Loucy (cell line): ENCODE results near the gene SCRN2.

Experiments
- CTCF ChIP-seq: fragments of 200-600 bp; sonication (generic); conservative IDR thresholded peaks from 2 replicates; pipeline ENCODE4 v1.5.1; 2014; ENCODE audit warnings: mild to moderate bottlenecking, antibody characterized with exemption, low read length
- EZH2phosphoT487 ChIP-seq: fragments of 200-600 bp; IDR thresholded peaks from 2 replicates; pipeline ENCODE4 v1.6.1; 2018; ENCODE audit warnings: antibody characterized with exemption, mild to moderate bottlenecking, moderate library complexity, borderline replicate concordance

DNA sequence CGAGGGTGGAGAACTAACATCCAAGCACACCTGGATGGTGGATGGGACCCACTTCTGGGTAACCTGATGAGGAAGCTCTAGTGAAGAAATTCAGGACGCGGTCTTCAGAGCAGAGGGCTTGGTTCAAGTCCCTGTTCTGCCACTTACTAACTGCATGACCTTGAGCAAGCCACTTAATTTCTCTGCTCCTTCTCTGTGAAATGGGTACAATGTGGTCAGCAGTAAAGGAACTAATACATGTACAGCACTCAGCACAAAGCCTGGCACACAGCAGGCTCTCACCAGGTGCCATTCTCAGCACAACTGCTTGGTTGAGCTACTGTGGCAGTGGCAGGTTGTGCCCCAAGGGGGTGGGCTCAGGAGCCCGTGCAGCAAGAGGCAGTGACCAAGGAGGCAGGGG, 17.6 kb downstream of the SCRN2 start:
- TF ChIP-seq CTCF, result no peak
- no peak for TF ChIP-seq EZH2phosphoT487
